ENCODE measurements around the gene ZEB2.
A peak's percentile ranks its signal among the peaks of the same experiment; 100 is the strongest.

ZEB2 gene

DNA sequence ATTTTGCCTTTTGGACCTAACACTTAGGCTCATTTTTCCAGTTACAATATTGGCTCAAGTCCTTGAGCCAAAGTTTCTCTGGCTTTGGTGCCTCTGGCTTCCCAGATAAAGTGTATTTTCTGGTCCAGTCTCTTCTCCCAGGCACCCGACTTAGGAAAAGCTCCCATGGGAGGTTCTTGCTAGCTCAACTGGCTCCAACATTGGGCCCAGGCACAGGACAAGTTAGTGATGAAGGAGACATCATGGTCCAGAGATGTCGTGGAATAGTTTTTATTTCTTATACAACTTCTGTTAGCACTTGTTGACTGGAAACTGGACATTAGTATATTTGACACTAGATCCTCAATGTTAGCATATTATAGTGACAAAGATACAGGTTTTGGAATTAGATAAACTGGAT lies 8.2 kb upstream of the ZEB2 start:
- DNase-seq (ENCODE audit: low spot score), result no peak

DNA sequence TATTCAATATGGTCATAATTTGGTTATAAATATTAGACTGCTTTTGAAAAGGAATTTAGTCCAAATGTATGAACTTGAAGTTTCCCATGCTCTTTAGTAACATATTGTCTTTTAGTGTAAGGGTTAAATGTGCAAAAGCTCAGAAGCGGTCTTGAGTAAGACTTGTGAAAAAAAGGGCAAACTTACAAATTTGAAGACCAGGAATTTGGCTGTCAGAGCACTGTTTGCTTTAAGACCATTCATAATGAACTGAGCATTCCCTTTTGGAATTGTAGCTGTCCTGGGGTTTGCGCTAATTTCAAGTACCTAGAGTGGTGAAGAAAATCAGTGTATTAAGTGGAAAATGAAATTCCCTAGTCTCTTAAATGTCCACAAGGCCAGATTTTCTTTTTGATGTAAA lies 6.9 kb upstream of the ZEB2 start:
- DNase-seq (ENCODE audit: low spot score), result no peak

DNA sequence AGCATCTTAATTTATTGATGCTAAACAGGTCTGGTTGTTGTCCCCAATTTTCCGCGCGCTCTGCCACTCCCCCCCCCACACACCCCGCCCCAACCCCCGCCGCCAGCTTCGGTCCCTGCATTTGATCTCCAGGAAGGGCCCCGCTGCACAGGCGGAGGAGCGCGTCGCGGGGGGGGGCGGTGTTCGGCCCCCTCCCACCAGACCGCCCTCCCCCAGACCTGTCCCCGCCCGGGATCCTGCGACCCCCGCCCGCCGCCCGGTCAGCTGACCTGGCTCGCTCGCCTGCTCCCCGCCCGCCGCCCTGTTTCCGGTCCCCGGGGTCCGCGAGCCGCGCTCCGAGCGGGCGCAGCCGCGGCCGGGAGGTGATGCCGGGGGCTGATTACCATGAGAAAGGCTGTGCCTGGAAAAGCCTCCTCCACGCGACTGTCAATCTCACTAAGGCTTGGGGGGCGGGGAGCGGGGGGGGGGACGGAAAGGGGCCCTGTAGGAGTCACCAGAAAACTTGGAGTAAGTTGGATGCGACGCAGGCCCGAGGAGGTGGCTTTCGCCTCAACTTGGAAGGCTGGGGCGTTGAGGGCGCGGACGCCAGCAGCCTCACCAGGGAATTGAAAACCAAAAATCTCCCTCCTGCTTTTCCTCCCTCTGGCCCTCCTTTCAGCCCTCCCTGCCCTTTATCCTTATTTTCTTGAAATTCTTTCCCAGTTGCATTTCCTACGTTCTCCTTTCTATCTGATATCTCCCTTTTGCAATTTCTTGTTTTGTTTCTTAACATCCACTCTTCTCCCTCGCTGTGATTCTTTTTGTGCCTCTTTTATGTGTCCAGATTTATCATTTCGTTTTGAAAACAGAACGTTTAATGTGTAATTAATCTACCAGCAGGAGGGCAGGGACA lies 4.4 kb upstream of the ZEB2 start:
- DNase-seq (ENCODE audit: low spot score), result peak; percentile 77

DNA sequence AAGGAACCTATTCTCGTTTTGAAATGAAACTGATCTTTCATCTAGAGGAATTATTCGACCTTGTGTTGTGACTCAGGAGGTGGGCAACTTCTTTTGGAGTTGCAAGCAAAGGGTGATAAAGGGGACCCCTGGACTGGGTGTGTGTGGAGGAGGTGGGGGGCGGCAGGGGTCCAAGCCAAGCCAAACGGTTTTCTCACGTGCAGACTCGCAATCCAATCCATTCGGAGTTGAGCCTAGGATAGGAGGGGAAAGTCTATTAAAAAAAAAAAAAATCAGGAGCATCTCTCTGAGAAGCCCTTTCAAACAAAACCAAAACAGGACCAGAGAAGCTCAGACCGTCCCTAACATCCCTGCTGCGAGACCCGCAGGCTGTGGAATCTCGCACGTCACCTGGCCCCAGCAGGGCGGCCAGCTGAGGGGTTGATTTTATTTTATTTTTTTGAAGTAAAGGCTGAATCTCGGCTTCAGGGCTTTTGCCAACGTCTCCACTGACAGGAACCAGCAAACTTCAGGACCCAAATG lies 3.7 kb upstream of the ZEB2 start:
- peak; percentile 31 for DNase-seq (ENCODE audit: low spot score)

DNA sequence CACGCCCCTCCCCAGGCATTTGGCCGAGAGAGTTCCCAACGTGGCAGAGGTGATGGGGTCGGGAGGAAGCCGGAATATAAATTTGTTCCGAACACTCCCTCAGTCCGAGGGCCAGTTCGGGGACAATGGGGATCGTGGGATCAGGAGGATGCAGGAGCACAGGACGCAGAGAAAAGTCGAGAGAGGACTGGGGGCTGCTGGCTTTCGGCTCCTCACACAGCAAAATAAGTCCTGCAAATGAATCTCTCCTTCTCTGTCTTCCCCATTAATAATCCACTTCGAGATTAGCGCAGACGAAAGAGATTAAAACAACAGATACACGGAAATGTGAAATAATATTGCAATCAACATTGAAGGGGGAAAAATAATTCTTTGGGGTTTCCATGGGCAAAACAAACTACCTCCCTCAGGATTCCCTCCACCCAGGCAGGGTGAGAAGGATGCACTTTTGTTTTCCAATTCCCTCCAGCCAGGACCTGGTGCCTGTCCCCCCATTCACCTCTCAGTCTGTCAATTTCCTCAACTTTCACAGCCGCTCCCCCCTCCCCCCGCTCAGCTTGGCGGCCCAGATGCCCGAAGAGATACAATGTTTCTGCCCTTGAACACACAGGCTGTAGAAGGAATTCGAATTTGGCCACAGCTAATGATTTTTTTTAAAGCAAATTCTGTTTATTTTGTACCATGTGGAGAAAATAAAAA lies 3.1 kb upstream of the ZEB2 start:
- DNase-seq (ENCODE audit: low spot score), result peak; percentile 45

DNA sequence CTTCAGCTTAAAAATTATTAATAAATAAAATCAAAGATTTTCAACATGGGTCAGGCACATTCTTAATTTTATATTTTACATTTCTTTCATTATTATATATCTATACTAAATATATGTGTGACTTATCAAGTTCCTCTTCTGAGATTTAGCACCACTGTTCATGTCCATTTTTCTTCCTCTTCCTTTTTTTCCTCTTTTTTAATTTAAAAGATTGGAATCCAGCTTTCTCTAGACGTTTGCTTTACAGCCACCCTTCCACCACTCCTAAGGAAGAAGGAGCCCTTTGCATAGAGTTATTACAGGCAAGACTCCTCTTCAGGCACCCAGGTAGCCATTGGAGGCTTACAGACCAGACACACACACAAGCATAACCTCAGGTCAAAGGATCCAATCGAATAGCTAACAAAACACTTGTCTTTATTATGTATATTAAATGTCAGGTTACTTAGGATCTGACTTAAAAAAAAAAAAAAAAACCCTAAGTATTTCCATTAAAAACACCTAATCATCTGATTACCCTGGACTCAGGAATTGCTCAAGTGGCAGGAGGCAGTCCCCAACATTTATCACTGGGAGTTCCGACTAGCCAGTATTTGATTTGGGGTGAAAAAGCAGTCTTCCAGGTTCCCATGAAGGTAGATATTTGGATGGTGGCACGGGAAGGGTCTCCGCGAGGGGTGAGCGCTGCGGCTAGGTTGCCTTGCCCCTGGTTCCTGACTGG lies 2.4 kb upstream of the ZEB2 start:
- no peak for DNase-seq (ENCODE audit: low spot score)

DNA sequence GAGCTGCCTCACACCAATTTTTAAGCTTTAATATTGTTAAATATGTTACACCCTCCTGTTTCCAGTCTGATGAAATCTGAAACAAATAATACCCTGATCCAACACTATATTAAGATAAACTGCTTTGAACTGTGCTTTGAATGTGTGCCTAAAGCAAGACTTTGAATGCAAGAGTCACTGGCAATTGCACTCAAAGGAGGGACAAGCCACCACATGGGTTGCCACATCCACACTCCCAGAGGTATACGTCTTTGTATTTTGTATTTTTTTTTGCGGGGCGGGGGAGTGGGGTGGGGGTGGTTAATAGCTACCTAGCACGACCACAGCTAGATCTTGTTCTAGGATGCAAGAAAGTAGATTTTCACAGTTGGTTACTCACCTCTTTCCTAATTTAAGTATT lies 1.8 kb upstream of the ZEB2 start:
- DNase-seq (ENCODE audit: low spot score), result no peak

DNA sequence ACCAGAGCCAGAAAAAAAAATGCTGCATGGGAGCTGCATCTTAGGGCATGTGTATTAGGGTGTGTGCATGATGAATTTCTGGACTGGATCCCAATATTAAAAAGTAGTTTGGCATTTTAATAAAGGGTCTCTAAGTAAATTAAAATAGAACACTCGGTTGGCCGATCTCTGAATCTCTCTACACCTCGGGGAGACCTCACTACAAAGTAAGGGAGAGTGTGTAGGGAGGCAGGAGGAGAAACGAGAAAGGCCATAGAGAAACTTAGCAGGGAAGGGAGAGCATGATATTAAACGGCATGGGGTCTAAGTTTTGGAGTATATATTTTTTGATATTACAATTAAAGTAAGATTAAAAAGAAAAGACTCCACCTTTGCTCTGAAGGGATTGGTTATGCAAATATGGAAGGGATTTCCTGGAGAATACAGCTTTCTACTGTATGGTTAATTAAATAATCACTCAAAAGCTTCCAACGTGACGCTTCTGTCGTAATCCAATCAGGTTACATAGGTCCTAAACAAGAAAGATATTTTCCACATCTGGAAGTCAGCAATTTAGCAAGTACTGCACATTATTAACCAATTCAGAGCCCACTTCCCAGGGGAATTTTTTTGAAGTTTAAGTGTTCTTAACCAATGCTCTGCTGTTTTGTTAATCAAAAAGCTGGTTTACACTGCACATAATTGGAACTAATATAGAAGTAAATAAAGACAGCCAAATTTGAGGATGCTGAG lies 1.0 kb upstream of the ZEB2 start:
- DNase-seq (ENCODE audit: low spot score), result no peak

DNA sequence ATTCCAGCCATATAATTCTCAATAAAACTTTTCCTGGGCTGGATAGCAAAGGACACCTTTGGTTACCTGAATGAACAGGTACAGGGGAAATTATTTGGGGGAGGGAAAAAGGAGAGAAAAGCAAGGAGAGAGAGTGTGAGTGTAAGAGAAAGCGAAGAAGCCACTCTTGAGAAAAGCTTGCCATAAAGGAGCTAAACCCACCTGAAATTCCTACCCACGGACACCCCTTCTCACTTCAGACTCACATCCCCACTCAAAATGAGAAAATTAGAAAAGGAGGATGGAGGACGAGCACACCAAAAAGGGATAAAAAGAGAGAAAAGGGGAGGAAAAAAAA lies 354 bp downstream of the ZEB2 start:
- no peak for DNase-seq (ENCODE audit: low spot score)

DNA sequence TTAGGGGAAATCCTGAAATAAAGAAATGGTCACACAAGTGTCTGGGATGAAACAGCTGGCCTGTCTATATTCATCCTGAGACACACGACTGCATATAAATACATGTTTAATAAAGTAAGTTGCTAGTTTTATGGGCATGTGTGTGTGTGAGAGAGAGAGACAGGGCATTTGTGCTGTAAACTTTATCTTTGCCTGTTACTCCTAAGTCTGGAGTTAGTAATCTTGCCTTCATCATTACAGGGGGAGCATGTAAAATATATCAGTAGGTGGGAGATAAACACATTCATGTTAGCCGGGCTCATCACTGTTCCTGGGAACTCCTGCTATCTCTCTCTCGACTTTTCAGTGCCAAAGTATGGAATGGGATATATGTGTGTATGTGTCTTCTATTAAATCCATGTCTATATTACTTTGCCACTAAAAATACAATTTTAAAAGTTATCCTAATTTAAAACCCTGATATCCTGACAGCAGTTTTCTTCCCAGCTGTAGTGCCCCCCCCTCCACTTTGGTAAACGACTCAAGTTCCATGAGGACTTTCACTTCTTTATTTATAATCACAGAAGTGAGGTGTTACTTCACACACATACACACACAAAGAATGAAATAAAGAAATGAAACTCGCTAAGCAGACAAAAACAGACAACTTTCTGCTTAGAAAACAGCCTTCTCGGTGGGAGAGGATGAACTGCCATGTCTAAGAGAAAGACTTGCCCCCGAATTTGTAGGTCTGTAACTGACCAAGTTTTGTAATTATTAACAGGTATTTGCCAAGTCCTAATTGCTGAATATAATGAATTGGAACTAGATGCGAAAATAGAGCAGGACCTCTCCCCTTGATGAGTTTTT lies 947 bp downstream of the ZEB2 start:
- no peak for DNase-seq (ENCODE audit: low spot score)

DNA sequence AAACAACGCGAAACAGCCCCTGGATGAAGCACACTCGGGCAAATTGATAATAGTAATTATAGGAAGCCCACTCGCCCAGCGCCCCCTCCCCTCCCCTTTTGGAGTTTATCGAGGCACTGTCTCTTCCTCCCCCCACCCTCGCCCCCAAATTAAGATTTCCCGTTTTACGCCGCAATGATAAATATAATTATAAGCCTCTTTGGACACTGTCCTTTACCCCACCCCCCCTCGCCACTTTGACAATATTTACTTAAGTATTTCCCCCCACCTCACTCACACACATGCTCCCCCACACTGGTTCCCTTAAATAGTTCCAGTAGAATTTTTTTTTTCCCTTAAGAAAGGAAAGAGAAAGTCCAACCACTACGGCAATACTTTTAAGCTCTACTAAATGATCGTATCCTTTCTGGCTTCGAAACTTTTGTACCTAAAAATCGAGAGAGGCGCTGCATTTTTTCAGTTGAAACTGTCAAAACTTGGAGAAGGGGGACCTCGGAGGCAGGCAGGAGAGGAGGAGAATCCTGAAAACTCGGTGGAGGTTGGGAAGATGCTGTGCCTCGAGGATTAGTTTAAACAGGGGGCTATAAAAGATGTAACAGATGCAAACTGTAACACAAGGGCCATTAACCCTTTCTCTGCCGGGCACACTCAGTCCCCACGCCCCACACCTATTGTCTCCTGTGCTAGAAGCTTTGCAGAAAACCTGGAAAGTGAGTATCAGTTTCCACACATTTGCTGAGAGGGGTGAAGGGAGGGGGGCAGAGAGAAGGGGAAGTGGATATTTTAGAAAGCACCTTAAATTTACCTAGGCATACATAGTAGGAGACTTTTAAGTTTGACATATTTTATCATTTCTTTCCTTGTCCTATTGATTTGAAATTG lies 1.8 kb downstream of the ZEB2 start:
- DNase-seq (ENCODE audit: low spot score), result no peak

DNA sequence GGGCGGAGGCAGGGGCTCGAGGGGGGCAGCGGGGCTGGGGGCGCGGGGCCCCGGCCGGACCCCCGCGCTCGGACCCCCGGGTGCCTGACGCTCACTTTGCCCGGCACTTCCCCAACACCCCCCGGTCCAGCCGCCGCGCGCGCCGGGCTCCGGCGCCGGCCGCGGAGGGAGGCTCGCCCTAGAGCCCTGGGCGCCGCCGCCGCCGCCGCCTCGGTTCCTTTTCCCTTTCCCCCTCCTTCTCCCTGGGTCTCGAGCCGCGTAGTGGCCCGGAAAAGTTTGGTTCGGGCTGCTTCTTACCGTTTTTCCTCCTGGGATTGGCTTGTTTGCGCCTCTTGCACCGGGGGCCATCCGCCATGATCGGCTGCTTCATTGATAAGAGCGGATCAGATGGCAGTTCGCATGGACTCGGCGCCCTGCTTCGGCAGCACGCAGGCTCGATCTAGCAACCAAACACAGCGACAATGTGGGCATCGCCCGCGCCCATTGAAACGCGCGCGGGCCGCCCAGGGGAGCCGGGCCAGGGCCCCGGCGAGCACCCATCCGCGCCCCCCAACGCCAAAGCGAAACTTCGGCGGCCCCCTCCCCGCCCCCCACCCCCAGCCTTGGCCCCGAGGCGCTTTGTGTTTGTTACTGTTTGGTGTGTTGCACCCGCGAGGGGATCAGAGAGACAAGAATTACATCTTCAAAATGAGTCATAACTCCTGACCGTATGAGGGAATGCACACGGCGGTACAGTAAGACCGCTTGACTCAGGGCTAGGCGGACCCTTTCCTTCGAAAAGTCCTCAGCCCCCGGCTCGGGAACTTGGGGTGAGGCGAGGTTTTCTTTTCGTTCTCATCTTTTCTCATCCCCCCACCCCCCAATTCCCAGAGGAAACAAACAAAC lies 2.7 kb downstream of the ZEB2 start:
- DNase-seq (ENCODE audit: low spot score), result peak; percentile 31

DNA sequence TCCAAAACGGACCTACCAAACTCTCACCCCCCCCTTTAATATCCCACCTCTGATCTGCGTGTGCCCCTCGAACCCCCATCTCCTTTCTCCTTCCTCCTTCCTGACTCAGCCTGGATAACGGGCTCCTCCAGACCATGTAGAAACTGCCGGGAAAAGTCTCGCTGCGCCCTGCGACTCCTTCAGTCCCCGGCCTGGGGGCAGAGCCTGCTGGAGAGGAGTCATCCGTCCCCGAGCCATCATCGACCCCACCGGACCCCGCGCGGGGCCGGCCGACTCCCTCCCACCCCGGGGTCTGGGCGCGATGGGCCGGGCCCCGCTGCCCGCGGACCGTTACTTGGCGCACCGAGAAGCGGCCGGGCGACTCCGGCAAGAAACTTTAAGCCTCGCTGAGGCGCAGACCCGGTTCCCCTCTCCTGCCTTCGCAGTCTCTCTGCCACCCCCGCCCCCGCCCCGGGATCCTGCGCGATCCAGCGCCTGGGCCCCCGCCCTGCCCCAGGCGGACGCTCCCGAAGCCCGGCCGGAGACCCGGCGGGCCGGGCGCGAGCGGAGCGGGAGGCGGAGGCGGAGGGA lies 3.4 kb downstream of the ZEB2 start:
- DNase-seq (ENCODE audit: low spot score), result peak; percentile 36

DNA sequence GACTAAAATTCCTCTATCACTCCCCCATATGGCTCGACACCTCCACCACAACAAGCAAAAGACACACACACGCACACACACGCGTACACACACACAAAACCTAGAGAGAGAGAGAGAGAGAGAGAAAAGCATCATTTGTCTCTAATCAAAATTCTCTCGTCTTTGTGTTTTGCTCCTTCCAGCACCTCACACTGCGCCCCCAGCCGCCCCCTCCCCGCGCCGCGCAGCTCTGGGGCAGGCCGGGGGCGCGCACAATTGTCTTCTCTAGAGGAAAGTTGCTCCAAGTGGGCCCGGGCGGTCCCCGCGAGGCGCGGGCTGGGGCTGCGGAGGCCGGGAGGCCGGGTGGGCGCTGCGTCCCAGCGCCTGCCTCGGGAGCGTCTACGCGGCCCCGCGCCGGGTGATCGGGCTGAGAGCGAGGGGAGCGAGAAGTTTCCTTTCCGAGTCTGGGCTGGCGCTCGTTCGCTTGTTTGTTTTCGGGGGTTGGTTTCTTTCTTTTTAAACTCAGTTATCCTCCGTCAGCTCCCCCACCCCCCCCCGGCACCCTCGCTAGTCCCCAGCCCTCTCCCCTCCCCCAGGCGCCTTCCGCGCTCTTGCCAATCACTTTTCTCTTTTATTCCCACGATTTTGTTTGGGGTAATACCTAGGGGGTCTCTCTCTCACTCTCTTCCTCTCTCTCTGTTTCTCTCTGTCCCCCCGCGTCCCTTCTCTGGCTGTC lies 4.1 kb downstream of the ZEB2 start:
- peak; percentile 25 for DNase-seq (ENCODE audit: low spot score)

DNA sequence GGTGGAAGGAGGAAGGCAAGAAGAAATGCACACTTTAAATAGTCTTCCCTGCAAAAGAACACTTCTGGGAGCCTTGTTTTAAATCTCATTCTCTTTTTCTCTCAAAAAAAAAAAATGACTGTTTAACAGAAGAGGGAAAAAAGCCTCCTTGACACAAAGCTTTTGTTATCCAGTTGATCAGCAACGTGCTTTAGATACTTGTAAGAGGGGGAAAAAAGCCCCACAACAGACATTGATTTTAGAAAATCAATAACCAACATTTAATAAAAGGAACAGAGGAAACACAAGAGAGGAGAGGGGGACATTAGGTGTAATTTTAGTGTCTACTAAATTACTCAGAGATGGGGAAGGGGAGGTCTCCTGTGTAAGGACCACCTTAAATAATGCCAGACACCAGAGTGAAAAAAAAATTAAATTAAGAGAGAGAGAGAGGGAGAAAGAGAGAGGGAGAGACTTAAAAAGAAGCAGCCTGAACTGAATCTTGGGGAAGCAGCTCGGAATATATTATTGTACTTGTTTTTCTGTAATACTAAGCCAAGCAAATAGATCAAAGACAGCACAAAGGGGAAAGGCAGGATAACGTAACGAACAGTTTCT lies 4.7 kb downstream of the ZEB2 start:
- DNase-seq (ENCODE audit: low spot score), result no peak

DNA sequence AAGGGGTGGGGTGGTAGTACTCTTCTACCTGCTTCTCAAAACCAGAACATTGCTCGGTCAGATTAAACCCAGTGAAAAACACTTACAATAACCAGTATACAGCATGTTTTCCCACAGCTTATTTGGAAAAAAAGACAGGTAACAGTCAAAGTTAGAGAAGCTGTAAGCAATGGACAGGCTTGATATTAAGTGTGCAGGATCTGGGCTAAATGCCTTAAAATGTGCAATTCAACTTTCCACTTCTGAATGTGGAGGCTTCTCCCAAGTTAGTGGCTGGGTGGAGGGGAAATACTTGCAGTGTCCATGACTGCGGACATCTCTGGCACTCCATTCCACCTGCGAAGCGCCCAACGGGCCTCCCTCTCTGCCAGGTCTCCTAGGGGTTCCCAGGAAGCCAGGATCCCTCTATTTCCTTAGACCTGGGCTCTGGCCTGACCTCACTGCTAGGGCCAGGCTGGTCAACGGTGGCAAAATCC lies 5.3 kb downstream of the ZEB2 start:
- no peak for DNase-seq (ENCODE audit: low spot score)

DNA sequence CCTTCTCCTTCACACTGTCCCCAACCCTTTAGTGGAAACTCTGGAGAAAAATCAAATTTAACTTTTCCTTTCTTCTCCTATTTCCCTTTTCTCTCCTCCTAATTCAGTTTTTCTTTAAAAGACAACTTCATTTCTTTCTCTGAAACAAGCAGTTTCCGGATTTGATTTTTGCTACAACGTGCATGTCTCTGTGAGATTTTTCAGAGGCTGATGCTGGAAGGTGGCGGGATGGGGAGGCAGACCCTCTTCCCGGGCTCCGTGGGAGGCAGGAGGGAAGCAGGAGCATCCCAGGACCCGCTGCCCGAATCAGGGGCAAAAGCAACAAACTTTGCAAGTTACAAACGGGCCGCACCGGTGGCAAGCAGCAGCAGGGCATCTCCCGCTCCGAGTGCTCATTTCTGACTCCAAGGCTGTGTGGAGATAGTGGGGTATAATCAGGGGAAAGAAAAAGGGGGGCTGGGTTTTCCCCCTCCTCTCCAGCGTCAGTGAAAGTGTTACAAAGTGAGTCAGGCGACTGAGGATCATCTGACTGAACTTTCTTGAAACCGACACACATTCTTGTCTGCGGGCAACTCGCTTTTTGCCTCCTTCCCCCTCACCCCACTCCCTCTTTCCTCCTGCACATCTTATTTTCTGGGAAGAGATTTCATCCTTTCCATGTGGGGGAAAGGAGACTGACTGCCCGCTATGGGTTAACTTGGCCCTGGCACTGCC lies 6.4 kb downstream of the ZEB2 start:
- no peak for DNase-seq (ENCODE audit: low spot score)

Measured in iPS-NIHi11 (cell line).